ENCODE data around the gene LSM2.

Gene LSM2

GRCh38 chr6:31776989-31777666 lies 29.6 kb downstream of the LSM2 start, which contains the start of gene VWA7:
VWA7 (minus strand) TSS chr6:31777328; CDS start chr6:31776779, 549 bp downstream.
- DNase-seq (ENCODE audit: low read depth): peak; percentile 26

GRCh38 chr6:31776485-31776988 lies 30.2 kb downstream of the LSM2 start:
- no peak for DNase-seq (ENCODE audit: low read depth)

- no peak for DNase-seq (ENCODE audit: low read depth)
Measured at GRCh38 chr6:31775633-31776484, 30.9 kb downstream of the LSM2 start.

- DNase-seq (ENCODE audit: low read depth): no peak
Measured at GRCh38 chr6:31775184-31775583, 31.6 kb downstream of the LSM2 start.

- no peak for DNase-seq (ENCODE audit: low read depth)
Measured at GRCh38 chr6:31771992-31772358, 34.8 kb downstream of the LSM2 start.

GRCh38 chr6:31770860-31771259 lies 35.9 kb downstream of the LSM2 start:
- DNase-seq (ENCODE audit: low read depth): no peak

DNA sequence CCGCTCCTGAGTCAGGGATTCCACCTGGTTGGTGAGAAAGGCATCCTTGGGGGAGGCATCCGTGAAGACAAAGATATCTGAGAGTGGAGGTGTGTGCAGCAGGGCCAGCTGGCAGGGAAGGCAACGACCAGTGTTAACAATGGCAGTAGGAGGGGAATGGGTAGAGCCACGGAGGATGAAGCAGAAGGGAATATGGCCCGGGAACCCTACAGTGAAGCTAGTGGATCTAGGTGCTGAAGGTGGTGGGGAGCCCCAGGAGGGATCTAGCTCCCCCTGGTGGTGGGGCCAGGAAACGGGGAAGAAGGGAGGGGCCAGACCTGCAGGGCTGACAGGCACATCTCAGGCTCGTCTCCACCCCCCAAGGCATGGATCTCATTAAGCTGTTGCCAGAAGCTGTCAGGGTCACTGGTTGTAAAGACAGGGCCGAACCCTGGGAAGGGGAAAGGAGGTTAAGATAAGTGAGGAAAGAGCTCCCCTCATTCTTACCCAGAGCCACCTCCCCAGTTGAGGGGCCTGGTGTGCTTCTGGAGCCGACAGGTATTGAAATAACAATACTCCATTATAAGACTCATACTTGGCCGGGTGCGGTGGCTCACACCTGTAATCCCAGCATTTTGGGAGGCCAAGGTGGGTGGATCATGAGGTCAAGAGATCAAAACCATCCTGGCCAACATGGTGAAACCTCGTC lies 36.9 kb downstream of the LSM2 start:
- DNase-seq (ENCODE audit: low read depth): peak; percentile 76

DNA sequence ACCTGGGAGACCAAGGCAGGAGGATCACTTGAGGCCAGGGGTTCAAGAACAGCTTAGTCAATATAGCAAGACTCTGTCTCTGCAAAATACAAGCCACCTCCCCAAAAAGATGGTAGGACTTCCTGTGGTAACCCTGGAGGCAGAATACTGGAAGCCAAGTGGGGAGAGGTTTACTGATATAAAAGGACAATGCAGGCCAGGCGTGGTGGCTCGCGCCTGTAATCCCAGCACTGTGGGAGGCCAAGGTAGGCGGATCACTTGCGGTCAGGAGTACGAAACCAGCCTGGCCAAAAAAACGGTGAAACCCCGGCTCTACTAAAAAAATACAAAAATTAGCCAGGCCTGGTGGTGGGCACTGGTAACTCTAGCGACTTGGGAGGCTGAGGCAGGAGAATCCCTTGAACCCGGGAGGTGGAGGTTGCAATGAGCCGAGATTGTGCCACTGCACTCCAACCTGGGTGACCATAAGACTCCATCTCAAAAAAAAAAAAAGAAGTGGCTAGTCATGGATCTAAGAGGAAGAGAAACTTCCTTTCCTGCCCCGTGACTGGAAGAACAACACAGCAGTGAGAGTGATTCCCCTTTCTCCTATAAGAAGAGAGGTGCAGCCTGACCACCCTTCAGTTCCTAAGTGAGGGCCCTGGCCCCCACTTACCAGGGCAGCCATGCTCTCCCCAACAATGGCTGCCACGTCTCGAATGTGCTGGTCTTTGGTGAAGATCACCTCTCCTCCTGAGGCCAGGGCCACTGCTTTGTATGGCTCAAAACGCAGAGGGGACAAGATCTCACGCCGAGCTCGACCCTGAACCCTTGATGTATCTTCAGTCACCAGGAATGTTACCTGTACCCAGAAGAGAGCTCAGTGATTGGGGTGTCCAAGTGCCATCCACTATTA lies 38.2 kb downstream of the LSM2 start:
- DNase-seq (ENCODE audit: low read depth): no peak

GRCh38 chr6:31767096-31767645 lies 39.6 kb downstream of the LSM2 start:
- no peak for DNase-seq (ENCODE audit: low read depth)

DNA sequence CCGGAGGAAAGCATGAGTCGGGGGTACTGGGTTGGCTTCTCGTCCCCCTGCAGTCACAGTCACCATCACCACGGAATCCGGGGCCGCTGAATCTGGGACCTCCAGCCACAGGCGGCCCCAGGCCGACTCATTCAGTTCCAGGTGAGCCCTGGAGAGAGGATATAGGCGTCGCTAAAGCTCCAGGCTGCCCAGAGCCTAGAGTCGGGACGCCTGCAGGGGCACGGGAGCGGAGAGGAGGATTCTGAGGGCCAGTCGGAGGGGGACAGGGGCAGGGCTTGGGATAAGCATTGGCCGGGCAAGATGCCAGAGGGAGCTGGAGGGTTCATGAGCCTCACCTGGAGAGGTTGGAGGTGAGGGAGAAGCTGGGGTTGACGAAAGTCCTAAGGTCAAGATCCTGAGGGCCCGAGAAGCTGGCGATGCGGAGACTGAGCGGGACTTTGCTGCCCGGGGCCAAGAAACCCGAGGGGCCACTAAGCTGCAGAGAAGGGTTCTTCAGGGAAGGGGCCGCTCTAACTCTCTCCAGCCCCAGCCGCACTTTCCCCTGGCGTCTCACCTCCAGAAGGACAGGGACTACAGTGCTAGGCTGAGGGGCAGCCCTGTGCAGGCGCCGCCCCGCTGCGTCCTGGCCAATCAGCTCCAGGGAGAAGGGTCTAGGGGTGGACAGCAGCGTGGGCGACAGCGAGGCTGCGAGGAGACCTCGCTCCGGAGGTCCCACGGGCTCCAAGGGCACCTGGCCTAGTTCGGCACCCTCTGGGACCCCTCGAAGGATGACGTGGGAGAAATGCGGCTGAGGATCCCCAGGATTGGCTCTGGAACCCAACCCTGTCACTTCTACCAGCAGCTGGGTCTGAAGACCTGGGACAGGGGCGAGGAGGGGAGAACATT lies 40.6 kb downstream of the LSM2 start:
- no peak for DNase-seq (ENCODE audit: low read depth)

DNA sequence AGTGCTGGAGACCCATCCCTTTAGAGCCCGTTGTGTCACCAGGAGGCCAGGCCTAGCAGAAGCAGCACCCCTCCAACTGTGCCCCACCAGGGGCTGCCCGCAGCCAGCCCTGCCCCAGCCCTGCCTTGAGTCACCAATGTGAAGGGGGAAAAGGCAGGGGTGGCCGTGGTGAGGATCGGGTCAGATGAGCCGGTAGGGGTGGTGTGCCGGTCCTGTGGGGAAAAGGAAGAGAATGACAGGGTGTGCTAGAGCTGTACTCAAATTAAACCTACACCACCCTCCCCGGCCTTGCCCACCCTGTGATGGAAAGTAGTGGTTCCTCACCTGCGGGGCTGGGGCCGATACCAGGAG lies 41.2 kb downstream of the LSM2 start:
- no peak for DNase-seq (ENCODE audit: low read depth)

DNA sequence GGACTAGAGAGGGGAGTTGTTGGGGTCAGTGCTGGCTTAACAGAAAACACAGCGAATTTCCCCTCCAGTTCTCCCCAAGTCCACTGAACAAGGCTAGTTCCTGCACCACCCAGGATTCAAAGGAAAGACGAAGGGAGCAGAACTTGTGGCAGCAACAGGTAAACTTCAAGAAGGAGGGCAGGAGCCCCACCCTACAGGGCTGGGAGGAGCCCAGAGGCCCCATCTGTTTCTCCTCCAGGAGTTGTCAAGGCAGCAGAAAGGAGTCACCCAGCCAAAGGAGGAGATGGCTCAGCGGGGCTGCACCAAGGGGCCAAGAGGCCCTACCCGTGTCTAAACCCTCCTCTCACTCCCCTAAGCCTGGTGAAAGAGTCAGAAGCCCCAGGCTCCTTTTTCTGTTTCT lies 42.6 kb downstream of the LSM2 start:
- no peak for DNase-seq (ENCODE audit: low read depth)

GRCh38 chr6:31763619-31763940 lies 43.2 kb downstream of the LSM2 start:
- no peak for DNase-seq (ENCODE audit: low read depth)

- no peak for DNase-seq (ENCODE audit: low read depth)
Measured at GRCh38 chr6:31762878-31763618, 43.7 kb downstream of the LSM2 start.

DNA sequence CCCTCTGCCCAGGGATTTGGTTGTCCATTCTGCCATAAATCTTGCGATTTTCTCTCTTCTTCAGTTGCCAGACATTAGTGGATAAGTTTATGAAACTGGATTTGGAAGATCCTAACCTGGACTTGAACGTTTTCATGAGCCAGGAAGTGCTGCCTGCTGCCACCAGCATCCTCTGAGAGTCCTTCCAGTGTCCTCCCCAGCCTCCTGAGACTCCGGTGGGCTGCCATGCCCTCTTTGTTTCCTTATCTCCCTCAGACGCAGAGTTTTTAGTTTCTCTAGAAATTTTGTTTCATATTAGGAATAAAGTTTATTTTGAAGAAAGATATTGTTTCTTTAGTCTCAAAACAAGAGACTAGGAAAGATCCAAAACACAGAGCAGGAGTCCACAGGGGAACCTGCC lies 44.4 kb downstream of the LSM2 start, which contains the start of gene SAPCD1:
Gene SAPCD1 (plus strand): TSS at position 301 of the 400 bp plus-strand sequence. CDS start 399 bp downstream, outside the sequence.
- no peak for DNase-seq (ENCODE audit: low read depth)

GRCh38 chr6:31761343-31761742 lies 45.4 kb downstream of the LSM2 start:
- DNase-seq (ENCODE audit: low read depth): no peak

DNA sequence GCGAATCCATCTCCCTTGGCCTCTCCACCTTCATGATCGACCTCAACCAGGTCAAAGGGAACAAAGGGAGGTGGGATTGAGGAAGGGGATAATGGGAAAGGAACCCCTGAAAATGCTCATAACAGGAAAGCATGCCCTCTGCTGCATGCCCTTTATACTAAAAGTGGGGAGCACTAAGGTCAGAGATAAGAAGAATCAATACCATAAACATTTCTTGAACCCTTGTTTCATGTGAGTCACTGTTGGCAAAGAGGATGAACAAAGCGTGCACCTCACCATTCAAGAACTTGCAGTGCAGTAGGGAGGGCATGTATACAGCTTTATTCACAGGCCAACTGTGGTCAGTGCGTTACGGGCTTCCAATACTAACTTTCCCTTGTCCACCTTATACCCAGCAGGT lies 46.0 kb downstream of the LSM2 start:
- DNase-seq (ENCODE audit: low read depth): no peak

DNA sequence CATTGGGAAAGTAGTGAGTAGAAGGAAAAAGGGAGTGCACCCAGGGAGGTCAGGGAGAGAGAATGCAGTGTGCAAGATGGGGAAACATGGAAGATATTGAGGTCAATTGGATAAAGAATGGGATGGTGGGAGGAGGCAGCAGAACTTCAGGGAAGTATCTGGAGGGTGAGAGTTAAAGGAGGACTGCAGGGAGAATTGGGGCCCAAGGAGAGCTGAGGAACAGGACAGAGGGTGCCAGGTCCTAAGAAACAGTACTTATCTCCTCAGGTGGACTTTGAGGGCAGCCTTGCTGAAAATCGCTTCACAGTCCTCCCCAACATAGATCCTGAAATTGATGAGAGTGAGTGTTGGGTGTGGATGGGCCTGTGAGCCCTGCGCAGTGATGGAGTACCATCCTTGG lies 48.5 kb downstream of the LSM2 start:
- no peak for DNase-seq (ENCODE audit: low read depth)

DNA sequence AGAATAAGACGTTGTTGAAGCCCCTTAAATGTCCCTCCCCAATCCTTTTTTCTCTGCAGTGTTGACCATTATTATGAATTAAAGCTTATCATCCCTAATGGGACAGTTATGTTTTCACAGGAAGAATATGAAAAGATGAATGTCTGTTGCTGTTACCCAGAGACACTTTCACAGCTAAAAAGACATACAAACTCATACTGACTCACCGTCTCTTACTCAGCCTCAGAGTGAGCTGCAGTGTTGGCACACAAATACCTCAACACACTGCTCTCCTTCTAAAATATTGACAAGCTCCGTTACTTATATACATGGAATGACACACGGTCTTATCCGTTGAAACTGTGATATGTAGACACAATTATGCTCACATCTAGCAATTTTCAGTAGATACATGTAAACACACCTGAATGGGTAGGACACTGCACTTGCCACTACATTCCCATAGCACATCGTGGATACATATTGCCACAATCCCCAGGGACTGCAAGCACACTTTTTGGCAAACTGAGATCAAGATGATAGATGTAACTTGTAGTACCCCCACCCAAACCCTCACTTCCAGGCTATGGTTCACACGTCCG lies 53.9 kb downstream of the LSM2 start:
- DNase-seq (ENCODE audit: low read depth): no peak
